Small intestine (tissue), 7 donors: ENCODE measurements around the gene KCTD17. TPM values are rescaled to one million over a fixed set of nuclear protein-coding genes. Genes with fewer than 3 reads are reported as not detected.
A peak's percentile ranks its signal among the peaks of the same experiment; 100 is the strongest.

Source experiments
- DNase-seq, 2 donors: peaks; one replicate each; pipeline versions ENCODE4 v3.0.0 to v3.0.0-alpha.2; 2013
- FAIRE-seq: peaks from 2 replicates; lab custom pipeline; 2012; peaks lifted over from hg19 to GRCh38; lab: Jason Lieb, UNC
- H3K27ac ChIP-seq, 3 donors: one replicate each; pipeline ENCODE4 v1.5.1; 2013; ENCODE audit warnings: low read length in 2 of 3, mild to moderate bottlenecking in 2 of 3, control low read depth in 1 of 3, inconsistent platforms in 1 of 3, low read depth in 1 of 3, moderate library complexity in 1 of 3
- H3K27me3 ChIP-seq, 3 donors: one replicate each; pipeline ENCODE4 v1.6.1; 2013; ENCODE audit warnings: low read length in 3 of 3, inconsistent platforms in 1 of 3; ENCODE audit not compliant: control insufficient read depth in 3 of 3, insufficient read depth in 3 of 3
- H3K36me3 ChIP-seq, 3 donors: one replicate each; pipeline ENCODE4 v1.6.1; 2013; ENCODE audit warnings: low read length in 3 of 3, inconsistent platforms in 1 of 3, low read depth in 1 of 3, mild to moderate bottlenecking in 1 of 3, moderate library complexity in 1 of 3; ENCODE audit not compliant: control insufficient read depth in 3 of 3, insufficient read depth in 2 of 3
- H3K4me1 ChIP-seq, 3 donors: one replicate each; pipeline ENCODE4 v1.6.1; 2013; ENCODE audit warnings: low read length in 2 of 3, inconsistent platforms in 1 of 3, low read depth in 1 of 3, mild to moderate bottlenecking in 1 of 3, moderate library complexity in 1 of 3; ENCODE audit not compliant: control insufficient read depth in 3 of 3, insufficient read depth in 2 of 3
- H3K4me3 ChIP-seq, 3 donors: one replicate each; pipeline ENCODE4 v1.5.1; 2013; ENCODE audit warnings: low read length in 3 of 3, control low read depth in 1 of 3, inconsistent platforms in 1 of 3, low read depth in 1 of 3, mild to moderate bottlenecking in 1 of 3, moderate library complexity in 1 of 3
- H3K9me3 ChIP-seq, 2 donors: one replicate each; pipeline ENCODE4 v1.6.1; 2013; ENCODE audit warnings: low read depth in 1 of 2, low read length in 1 of 2; ENCODE audit not compliant: control insufficient read depth in 2 of 2, insufficient read depth in 1 of 2
- WGBS, 3 donors: extraction: QIAGEN DNeasy Blood & Tissue Kit; methylation state at CpG; one replicate each; pipeline ENCODE4 v1.1.7; 2013; 5-methylcytosine and 5-hydroxymethylcytosine counted together
- polyA plus RNA-seq, 4 donors: library from polyadenylated mRNA; stranded (reverse) in 3 of 4; unstranded in 1 of 4; fragments of 200-250 nt in 3 of 4; fragments of 120-200 nt in 1 of 4; gene quantifications; one replicate each; pipeline versions ENCODE4 v1.2.1 to v1.2.3, GENCODE V29; 2013
- donor health status: healthy with polysubstance abuse.
- donor health status: control.
- donor health status: control.
- donor health status: Bipolar disorder and iron deficiency.
- donor health status: healthy.

Gene KCTD17
- polyA plus RNA-seq, 4 donors = 3.6 to 18.8 (median 10.3) TPM

- Histone ChIP-seq H3K27me3 (no peaks in the 10 kb centered on the region), H3K4me1 (peaks cover 0 to 4% (median 0%) of the 10 kb centered on the region in 3 donors), H3K27ac (peak overlapping the region in 1 of 3 donors; percentile 65), H3K36me3 (no peaks in the 10 kb centered on the region), H3K9me3 (no peaks in the 10 kb centered on the region), H3K4me3 (no peak overlapping the region)
- DNase-seq = no peak
- no peak for FAIRE-seq
- WGBS, 3 donors = 54 to 60% (median 59%) methylated on average over 5 of the region's 5 CpGs
Measured at GRCh38 chr22:37079158-37079557, 27.6 kb downstream of the KCTD17 start.

- no peak overlapping the region for H3K4me3 ChIP-seq
- FAIRE-seq (no peak), DNase-seq (peak in 1 of 2 donors; percentile 48)
- no peaks in the 10 kb centered on the region for H3K27me3 ChIP-seq
- no peaks in the 10 kb centered on the region for H3K9me3 ChIP-seq
- H3K36me3 ChIP-seq = no peaks in the 10 kb centered on the region
- peaks cover 0 to 4% (median 0%) of the 10 kb centered on the region in 3 donors for H3K4me1 ChIP-seq
- WGBS, 3 donors = 62 to 82% (median 67%) methylated on average over 11 to 15 of the region's 15 CpGs
- H3K27ac ChIP-seq = peak overlapping the region in 2 of 3 donors; percentile 28 to 65
Measured at GRCh38 chr22:37079668-37080171, 28.2 kb downstream of the KCTD17 start.

DNA sequence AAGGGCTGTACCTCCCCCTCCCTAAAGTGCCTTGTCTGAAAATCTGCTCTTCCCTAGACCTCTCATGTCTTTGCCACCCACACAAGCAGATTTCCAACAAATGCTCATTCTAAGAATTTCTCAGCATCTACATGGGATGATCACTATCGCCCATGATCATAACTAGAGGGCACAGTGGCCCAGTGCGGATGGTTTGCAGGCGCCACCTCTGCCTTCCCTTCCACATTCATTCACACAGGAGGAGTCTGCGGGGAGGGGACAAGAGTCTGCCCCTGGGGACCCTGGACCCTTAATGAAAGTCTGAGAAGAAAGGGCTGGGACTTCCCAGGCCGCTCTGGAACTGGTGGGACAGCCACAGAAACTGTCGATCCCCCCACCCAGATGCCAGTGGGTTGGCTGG lies 28.9 kb downstream of the KCTD17 start:
- peak overlapping the region in 1 of 3 donors; percentile 65 for H3K27ac ChIP-seq
- no peak overlapping the region for H3K4me3 ChIP-seq
- WGBS, 3 donors = 91 to 94% (median 93%) methylated on average over 6 of the region's 6 CpGs
- H3K9me3 ChIP-seq = no peaks in the 10 kb centered on the region
- DNase-seq (no peak), FAIRE-seq (no peak)
- H3K4me1 ChIP-seq = peaks cover 0 to 4% (median 0%) of the 10 kb centered on the region in 3 donors
- H3K27me3 ChIP-seq = no peaks in the 10 kb centered on the region
- H3K36me3 ChIP-seq = no peaks in the 10 kb centered on the region

DNA sequence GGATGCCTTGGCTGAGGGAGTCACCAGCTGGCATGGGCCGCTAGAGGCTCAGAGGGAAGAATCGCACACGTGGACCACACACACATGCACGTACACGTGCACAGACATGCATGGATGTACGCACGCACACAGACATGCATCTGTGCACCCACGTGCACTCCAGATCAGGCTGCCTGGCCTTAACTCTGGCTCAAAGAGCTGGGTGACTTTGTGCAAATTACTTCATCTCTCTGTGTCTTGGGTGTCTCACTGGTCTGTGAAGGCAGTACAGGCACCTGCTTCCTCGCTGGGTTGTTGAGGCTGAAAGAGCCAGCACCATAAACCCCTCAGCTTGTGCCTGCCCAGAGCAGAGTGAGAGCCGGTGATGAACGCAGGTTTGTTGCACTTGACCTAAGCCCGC lies 29.3 kb downstream of the KCTD17 start:
- WGBS, 3 donors = 90 to 93% (median 90%) methylated on average over 12 of the region's 12 CpGs

DNA sequence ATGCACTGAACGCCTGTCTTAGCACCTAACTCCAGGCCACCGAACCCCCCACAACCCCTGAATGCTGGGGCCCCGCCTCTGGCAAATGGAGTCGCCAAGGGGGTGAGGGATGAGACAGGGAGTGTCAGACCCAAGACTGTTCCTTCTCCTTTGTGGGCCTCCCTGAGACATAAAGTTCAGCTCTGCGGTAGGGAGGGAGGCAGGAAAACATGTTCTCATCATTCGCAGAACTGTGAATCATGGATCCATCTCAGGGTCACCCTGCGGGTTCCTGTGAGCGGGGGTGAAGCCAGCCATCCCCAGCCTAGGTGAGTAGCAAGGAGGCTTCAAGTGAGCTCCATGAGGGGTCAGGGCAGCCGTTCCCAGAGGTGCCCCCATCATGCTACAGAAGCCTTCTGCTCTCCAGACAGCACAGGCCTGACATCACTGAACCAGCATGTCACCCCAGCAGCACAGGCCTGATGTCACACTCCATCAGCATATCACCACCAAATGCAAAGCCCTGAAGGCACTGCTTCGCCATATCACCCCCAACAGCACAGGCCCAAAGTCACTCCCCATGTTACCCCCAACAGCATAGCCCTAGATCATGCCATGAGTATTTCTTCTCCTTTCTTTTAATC lies 30.8 kb downstream of the KCTD17 start:
- H3K27me3 ChIP-seq = no peaks in the 10 kb centered on the region
- FAIRE-seq (no peak), DNase-seq (no peak)
- H3K27ac ChIP-seq = no peak overlapping the region
- H3K9me3 ChIP-seq = no peaks in the 10 kb centered on the region
- no peaks in the 10 kb centered on the region for H3K36me3 ChIP-seq
- no peak overlapping the region for H3K4me3 ChIP-seq
- peaks cover 0 to 4% (median 0%) of the 10 kb centered on the region in 3 donors for H3K4me1 ChIP-seq
- WGBS, 3 donors = 83 to 88% (median 85%) methylated on average over 10 of the region's 10 CpGs

More for the DNA sequence above, 29.3 kb downstream of the KCTD17 start:
- FAIRE-seq (no peak), DNase-seq (no peak)
- H3K36me3 ChIP-seq = no peaks in the 10 kb centered on the region
- H3K27ac ChIP-seq = no peak overlapping the region
- no peak overlapping the region for H3K4me3 ChIP-seq
- peaks cover 0 to 4% (median 0%) of the 10 kb centered on the region in 3 donors for H3K4me1 ChIP-seq
- H3K9me3 ChIP-seq = no peaks in the 10 kb centered on the region
- no peaks in the 10 kb centered on the region for H3K27me3 ChIP-seq

GRCh38 chr22:37083914-37084313 lies 32.4 kb downstream of the KCTD17 start:
- Histone ChIP-seq H3K27ac (no peak overlapping the region), H3K4me1 (peaks cover 0 to under 1% (median 0%) of the 10 kb centered on the region in 3 donors), H3K27me3 (no peaks in the 10 kb centered on the region), H3K4me3 (no peak overlapping the region), H3K36me3 (no peaks in the 10 kb centered on the region), H3K9me3 (no peaks in the 10 kb centered on the region)
- FAIRE-seq = no peak
- WGBS, 3 donors = 84 to 91% (median 87%) methylated on average over 6 of the region's 6 CpGs
- DNase-seq = no peak

- Histone ChIP-seq H3K9me3 (no peaks in the 10 kb centered on the region), H3K4me3 (no peak overlapping the region), H3K27me3 (no peaks in the 10 kb centered on the region), H3K27ac (no peak overlapping the region), H3K36me3 (no peaks in the 10 kb centered on the region), H3K4me1 (peaks cover 0 to 6% (median 0%) of the 10 kb centered on the region in 3 donors)
- FAIRE-seq (no peak), DNase-seq (no peak)
- WGBS, 3 donors = 81 to 87% (median 83%) methylated on average over 10 of the region's 10 CpGs
Measured at GRCh38 chr22:37084385-37084784, 32.8 kb downstream of the KCTD17 start.

GRCh38 chr22:37086184-37086583 lies 34.6 kb downstream of the KCTD17 start:
- H3K27ac ChIP-seq = no peak overlapping the region
- H3K36me3 ChIP-seq = no peaks in the 10 kb centered on the region
- H3K4me3 ChIP-seq = no peak overlapping the region
- no peaks in the 10 kb centered on the region for H3K27me3 ChIP-seq
- DNase-seq (no peak), FAIRE-seq (no peak)
- H3K4me1 ChIP-seq = peaks cover 0 to 6% (median 0%) of the 10 kb centered on the region in 3 donors
- H3K9me3 ChIP-seq = no peaks in the 10 kb centered on the region
- 78 to 84% (median 80%) methylated on average over 15 of the region's 15 CpGs for WGBS, 3 donors
